HG03354 (cell line): Measurements from ENCODE around the gene WAS.
"Not testable (repeated sequence)": the region's sequence is repeated elsewhere in the genome, so short reads cannot be mapped to it uniquely, and the experiment has no call there.

ENCODE experiments used
- ATAC-seq: cut with Tn5 transposase; IDR thresholded peaks from one replicate; pipeline ENCODE4 v1.9.1; 2021; ENCODE audit warnings: mild to moderate bottlenecking; ENCODE audit not compliant: unreplicated experiment, poor library complexity, severe bottlenecking

The WAS gene

DNA sequence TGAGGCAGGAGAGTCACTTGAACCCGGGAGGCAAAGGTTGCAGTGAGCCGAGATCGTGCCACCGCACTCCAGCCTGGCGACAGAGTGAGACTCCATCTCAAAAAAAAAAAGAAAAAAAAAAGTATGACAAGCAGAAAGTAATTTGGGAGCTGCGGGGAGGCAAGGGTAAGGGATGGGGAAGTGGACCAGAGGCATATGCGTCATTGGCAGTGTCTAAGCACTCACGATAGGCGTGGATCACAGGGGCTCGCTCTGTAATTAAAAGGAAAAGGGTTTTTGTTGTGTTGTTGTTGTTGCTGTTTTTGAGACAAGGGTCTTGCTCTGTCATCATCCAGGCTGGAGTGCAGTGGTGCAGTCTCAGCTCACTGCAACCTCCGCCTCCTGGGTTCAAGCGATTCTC lies 804 bp upstream of the WAS start:
- ATAC-seq, result not testable (repeated sequence)

- no peak for ATAC-seq
Measured at GRCh38 chrX:48684134-48684533, 535 bp downstream of the WAS start.

DNA sequence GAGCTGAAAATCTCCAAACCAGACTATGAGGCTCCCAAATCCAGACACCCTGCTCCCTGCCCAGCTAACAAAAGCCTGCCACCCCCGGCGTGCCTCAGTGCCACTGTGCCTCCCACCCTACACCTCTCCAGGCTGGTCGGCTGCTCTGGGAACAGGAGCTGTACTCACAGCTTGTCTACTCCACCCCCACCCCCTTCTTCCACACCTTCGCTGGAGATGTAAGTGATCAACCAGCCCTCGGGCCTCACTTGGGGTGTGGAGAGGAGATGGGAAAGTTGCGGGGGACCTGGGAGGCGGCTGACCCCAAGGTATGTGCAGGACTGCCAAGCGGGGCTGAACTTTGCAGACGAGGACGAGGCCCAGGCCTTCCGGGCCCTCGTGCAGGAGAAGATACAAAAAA lies 1.8 kb downstream of the WAS start:
- no peak for ATAC-seq

DNA sequence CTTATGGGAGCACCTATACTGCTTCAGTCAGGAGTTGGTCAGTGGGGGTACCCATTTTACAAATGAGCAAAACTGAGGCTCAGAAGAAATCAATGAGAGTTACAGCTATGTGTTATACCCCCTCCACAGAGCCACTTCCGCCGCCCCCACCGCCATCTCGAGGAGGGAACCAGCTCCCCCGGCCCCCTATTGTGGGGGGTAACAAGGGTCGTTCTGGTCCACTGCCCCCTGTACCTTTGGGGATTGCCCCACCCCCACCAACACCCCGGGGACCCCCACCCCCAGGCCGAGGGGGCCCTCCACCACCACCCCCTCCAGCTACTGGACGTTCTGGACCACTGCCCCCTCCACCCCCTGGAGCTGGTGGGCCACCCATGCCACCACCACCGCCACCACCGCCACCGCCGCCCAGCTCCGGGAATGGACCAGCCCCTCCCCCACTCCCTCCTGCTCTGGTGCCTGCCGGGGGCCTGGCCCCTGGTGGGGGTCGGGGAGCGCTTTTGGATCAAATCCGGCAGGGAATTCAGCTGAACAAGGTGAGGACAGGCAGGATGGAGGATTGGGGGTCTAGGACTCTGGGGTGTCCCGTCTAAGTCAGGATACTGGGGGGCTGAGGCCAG lies 5.0 kb downstream of the WAS start:
- ATAC-seq, result no peak

- no peak for ATAC-seq
Measured at GRCh38 chrX:48689208-48689920, 5.8 kb downstream of the WAS start.

- not testable (repeated sequence) for ATAC-seq
Measured at GRCh38 chrX:48691746-48692145, 8.1 kb downstream of the WAS start.

- no peak for ATAC-seq
Measured at GRCh38 chrX:48694776-48695533, 11.4 kb downstream of the WAS start.

GRCh38 chrX:48695534-48695896 lies 11.9 kb downstream of the WAS start:
- ATAC-seq, result no peak

- ATAC-seq, result peak; percentile 3
Measured at GRCh38 chrX:48695925-48696300, 12.3 kb downstream of the WAS start.

DNA sequence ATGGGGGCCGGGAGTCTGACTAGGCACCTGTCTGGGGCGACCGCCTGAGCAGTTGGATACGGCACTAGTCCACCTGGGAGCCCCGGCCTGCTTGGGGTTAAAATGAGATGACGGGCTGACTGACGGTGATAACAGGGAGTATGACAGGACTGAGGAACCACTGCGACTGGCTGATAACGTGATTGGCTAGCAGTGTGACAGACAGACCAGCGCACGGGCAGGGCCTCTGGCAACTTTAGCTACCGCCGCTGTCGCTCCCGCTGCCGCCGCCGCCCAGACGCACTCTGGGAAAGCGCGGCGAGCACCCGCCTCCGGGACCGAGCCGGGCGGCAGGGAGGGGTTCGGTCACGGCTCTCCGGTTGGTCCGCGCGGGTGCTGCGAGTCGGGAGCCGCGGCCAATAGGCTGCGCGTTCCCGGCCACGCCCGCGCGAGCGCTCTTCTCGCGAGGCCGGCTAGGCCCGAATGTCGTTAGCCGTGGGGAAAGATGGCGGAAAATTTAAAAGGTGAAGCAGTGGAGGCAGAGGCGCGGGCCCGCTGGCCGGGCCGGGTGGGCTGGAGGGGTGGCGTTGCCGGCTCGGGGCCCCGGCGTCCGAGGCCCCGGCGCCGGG lies 12.8 kb downstream of the WAS start, which contains the start of gene SUV39H1:
TSS of gene SUV39H1 (plus strand) at position 434 of the 608 bp plus-strand sequence. CDS start at position 485, 51 bp downstream.
- ATAC-seq, result peak; percentile 90

DNA sequence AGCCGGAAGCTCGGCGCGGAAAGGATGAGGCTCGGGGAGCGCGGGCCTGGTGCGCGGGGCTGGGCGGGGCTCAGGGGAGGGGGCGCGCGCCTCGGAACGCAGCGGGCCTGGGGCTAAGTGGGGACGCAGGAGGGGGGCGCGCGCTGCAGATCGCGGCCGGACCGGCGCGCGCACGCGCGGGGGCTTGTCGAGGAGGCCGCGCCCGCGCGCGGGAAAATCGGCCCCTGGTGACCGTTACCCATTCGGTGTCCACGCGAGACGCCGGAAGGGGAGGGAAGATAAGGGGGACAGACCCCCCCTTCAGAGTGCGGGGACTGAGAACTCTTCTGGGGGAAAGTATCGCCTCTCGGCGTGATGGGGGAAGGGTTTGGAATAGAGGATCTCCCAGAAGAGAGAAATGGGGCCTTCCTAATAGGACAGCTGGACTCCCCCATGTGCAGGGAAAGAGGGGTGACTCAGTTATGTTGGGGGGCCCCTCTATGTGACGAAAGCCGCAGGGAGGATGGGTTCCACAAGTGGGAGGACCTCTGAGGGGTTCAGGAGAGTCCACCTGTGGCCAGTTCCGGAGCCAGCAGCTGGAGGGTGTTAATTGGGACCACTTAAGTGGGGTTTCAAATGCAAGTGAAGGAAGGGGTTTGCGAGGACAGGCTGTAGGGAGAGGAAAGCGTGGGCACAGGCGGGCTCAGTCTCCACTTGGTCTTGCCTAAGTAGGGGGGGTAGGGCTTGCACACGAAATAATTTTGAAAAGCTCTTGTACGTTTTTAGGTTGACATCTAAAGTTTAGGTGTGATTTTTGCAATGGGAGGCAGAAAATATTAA lies 13.5 kb downstream of the WAS start:
- peak; percentile 22 for ATAC-seq

DNA sequence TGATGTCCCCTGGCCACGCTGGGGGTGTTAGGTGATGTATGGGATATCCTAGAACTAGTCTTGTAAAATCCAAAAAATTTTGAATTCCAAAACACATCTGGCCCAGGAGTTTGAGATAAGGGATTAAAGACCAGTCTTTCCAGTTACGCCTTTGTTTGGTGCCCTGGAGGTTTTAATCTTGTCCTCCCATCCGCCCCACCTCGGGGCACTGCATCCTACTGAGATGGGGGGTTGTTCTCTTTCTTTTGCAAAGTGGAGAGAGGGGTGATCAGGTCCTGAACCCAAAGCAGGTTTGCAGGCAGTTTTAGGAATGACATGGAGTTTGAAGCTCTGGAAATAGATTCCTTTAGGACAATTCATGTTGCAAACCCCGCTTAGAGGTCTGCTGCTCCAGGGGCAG lies 14.7 kb downstream of the WAS start:
- ATAC-seq, result no peak

GRCh38 chrX:48700246-48700645 lies 16.6 kb downstream of the WAS start:
- ATAC-seq, result no peak

- no peak for ATAC-seq
Measured at GRCh38 chrX:48700951-48701653, 17.5 kb downstream of the WAS start.

DNA sequence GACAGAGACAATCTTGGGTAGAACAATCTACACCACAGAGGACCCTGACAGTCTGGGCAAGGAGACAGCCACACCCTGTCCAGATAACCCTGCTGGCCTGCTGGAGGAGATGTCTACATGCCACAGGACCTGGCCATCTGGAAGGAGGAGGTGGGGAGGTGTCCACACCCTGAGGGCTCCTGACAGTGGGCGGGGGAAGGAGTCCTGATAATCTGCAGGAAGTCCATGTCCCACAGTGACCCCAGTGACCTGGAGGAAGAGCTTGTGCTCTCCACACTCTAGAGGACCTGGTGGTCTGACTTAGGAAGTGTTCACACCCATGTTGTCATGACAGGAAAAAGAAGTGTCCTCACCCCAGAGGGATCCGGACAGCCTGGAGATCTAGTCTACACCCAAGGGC lies 18.4 kb downstream of the WAS start:
- no peak for ATAC-seq

DNA sequence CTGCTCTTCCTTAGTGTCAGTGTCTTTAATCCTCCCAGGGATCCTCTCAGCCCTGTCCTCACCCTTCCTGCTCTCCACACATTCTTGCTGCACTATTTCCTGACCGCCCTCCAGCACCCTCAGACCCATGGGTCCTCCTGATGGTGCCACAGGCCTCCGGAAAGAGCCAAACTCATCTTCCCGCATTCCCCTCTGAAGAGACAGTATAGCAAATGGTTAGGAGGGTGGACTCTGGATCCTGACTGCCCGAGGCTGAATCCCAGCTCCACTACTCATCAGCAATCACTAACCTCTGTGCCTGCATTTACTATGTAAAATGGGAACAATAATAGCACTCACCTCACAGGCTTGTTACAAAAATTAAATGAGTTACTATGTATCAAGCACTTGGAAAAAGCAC lies 19.1 kb downstream of the WAS start:
- no peak for ATAC-seq

GRCh38 chrX:48703228-48703627 lies 19.6 kb downstream of the WAS start:
- no peak for ATAC-seq

DNA sequence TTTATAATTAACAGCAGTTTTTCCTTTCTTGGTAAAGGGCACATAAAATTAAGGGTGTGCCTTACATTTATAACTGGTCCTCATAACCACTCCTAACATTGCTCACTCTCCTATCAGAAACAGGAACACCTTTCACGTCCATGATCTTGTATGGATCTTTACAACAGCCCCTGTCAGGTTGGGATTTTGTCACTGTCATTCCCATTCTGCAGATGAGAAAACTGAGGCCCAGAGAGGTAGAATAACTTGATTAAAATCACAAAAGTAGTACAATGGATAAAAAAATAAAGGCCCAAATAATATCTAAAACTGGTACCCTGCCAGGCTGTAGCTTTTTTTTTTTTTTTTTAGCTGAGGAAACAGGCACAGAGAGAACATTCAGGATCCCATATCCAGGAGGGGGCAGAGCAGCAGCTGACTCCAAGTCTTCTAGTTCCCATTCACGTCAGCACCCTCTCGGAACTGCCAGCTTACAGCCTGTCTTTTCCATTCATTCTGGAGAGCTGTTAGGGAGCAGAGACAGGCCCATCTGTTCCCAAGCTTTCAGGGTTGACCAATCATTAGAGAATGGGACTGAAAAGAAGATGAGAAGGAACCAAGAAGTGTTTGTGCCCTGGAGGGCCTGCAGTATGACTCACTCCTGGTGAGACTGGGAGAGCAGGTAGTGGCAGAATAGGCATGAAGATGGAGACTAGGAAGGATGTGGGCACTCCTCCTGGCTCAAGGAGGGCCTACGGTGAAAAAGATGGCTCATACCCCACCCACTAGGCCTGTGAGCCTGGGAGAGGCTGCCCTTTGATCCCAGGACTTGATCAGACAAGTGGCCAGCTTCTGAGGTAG lies 20.3 kb downstream of the WAS start:
- no peak for ATAC-seq
